K562 (cell line): ENCODE results near the gene WWOX. TPM values are rescaled to one million over a fixed set of nuclear protein-coding genes. Genes with fewer than 3 reads are reported as not detected.
A peak's percentile ranks its signal among the peaks of the same experiment; 100 is the strongest.

ENCODE experiments used
- ATAC-seq: fragments of 200-7000 bp; cut with Tn5 transposase; 3 replicates; pipeline ENCODE4 v1.9.1; 2020; ENCODE audit warnings: moderate library complexity
- BruUV-seq: library from RNA; stranded (reverse); fragments of 400-500 nt; replicated peaks from 2 replicates; lab custom pipeline; 2021; lab: Mats Ljungman, UMichigan
- CTCF ChIA-PET: fragments of 300-600 bp; formaldehyde crosslinking; extraction: SDS; loops from one replicate; lab custom pipeline; 2021; ENCODE audit warnings: low intra/inter-chr PET ratio; lab: Yijun Ruan, JAX
- POLR2A ChIA-PET: fragments of 300-600, 350-650 bp; sonication (Branson Sonifier 250); formaldehyde crosslinking; extraction: SDS; loops from one replicate; lab custom pipeline; 2021; ENCODE audit warnings: antibody characterized with exemption, inconsistent platforms; lab: Yijun Ruan, JAX
- DNase-seq, 4 experiments: peaks; one replicate each; pipeline versions ENCODE4 v3.0.0 to v3.0.0-alpha.2; 2011 to 2018; ENCODE audit warnings: low spot score in 3 of 4, mixed read lengths in 3 of 4; ENCODE audit errors: extremely low read depth in 1 of 4
- FAIRE-seq: peaks from 2 replicates; lab custom pipeline; 2011; peaks lifted over from hg19 to GRCh38; lab: Jason Lieb, UNC
- H2AFZ ChIP-seq: 2 replicates; pipeline ENCODE4 v1.6.0; 2011; ENCODE audit warnings: low read depth, low read length, control low read depth, inconsistent platforms
- H3K27ac ChIP-seq: fragments of 200-600 bp; 3 replicates; pipeline ENCODE4 v1.8.0; 2011; ENCODE audit warnings: low read depth, mild to moderate bottlenecking, control low read depth, inconsistent platforms, low read length, moderate library complexity, mixed read lengths; ENCODE audit errors: extremely low read depth
- H3K27me3 ChIP-seq, 2 experiments: fragments of 300-600 bp in 1 of 2; 2 replicates in 1 of 2; 3 replicates in 1 of 2; pipeline versions ENCODE4 v1.6.0 to v1.8.0; 2011; ENCODE audit warnings: inconsistent platforms in 2 of 2, low read length in 2 of 2, mild to moderate bottlenecking in 1 of 2, mixed read lengths in 1 of 2, moderate library complexity in 1 of 2; ENCODE audit not compliant: control insufficient read depth in 2 of 2, insufficient read depth in 2 of 2
- H3K36me3 ChIP-seq: fragments of 300-600 bp; 3 replicates; pipeline ENCODE4 v1.8.0; 2011; ENCODE audit warnings: mild to moderate bottlenecking, low read length, inconsistent platforms; ENCODE audit not compliant: control insufficient read depth, insufficient read depth
- H3K4me1 ChIP-seq, 2 experiments: fragments of 200-600 bp in 1 of 2; replicated peaks in 1 of 2; 2 replicates in 1 of 2; 3 replicates in 1 of 2; pipeline versions ENCODE4 v1.5.1 to v1.8.0; 2011; ENCODE audit warnings: inconsistent platforms in 2 of 2, low read length in 2 of 2, mild to moderate bottlenecking in 1 of 2, mixed read lengths in 1 of 2, moderate library complexity in 1 of 2; ENCODE audit not compliant: control insufficient read depth in 2 of 2, insufficient read depth in 2 of 2
- H3K4me2 ChIP-seq: 2 replicates; pipeline ENCODE4 v1.6.1; 2011; ENCODE audit warnings: low read length, control low read depth, inconsistent platforms, mixed read lengths; ENCODE audit not compliant: insufficient read depth
- H3K4me3 ChIP-seq: fragments of 200-600 bp; sonication (generic), shearing (Covaris generic); 2 replicates; pipeline ENCODE4 v1.5.1; 2016; ENCODE audit warnings: control low read depth, inconsistent platforms
- H3K79me2 ChIP-seq: fragments of 200-600 bp; 3 replicates; pipeline ENCODE4 v1.8.0; 2011; ENCODE audit warnings: low read length, inconsistent platforms; ENCODE audit not compliant: control insufficient read depth, insufficient read depth
- H3K9ac ChIP-seq, 2 experiments: 2 replicates each; pipeline versions ENCODE4 v1.6.0 to v1.6.1; 2011; ENCODE audit warnings: low read depth in 2 of 2, low read length in 2 of 2, control low read depth in 1 of 2, inconsistent platforms in 1 of 2, mild to moderate bottlenecking in 1 of 2, mixed read lengths in 1 of 2; ENCODE audit not compliant: insufficient read depth in 1 of 2
- H3K9me1 ChIP-seq: one replicate; pipeline ENCODE4 v1.6.0; 2011; ENCODE audit warnings: inconsistent platforms, mild to moderate bottlenecking, low read length, moderate library complexity; ENCODE audit not compliant: control insufficient read depth, insufficient read depth
- H3K9me3 ChIP-seq: replicated peaks from 2 replicates; pipeline ENCODE4 v1.5.1; 2011; ENCODE audit warnings: low read depth, low read length, inconsistent platforms; ENCODE audit not compliant: control insufficient read depth, insufficient read depth
- H4K20me1 ChIP-seq: replicated peaks from 2 replicates; pipeline ENCODE4 v1.6.1; 2011; ENCODE audit warnings: low read length, inconsistent platforms, mixed read lengths; ENCODE audit not compliant: control insufficient read depth, insufficient read depth
- ARNT ChIP-seq, 2 experiments: fragments of 450-650 bp; IDR thresholded peaks; 2 replicates each; pipeline ENCODE4 v1.6.1; 2016; ENCODE audit warnings: mild to moderate bottlenecking in 1 of 2
- CBX2 ChIP-seq: fragments of 200-600 bp; sonication (generic); IDR thresholded peaks from one replicate; pipeline ENCODE4 v1.6.1; 2012; ENCODE audit warnings: mild to moderate bottlenecking, low read length, inconsistent platforms; ENCODE audit not compliant: insufficient read depth, poor library complexity, severe bottlenecking
- GABPA ChIP-seq: fragments of 200-800 bp; sonication (Bioruptor generic); conservative IDR thresholded peaks from 2 replicates; pipeline ENCODE4 v1.6.1; 2016; ENCODE audit warnings: low read depth, missing genetic modification characterization, missing compliant biosample characterization
- TAF15 ChIP-seq: fragments of 200-400 bp; formaldehyde crosslinking; IDR thresholded peaks from 2 replicates; pipeline ENCODE4 v1.6.1; 2017; ENCODE audit warnings: mild to moderate bottlenecking, low read depth, low read length, moderate library complexity
- VEZF1 ChIP-seq: fragments of 200-800 bp; sonication (Bioruptor generic); IDR thresholded peaks from 2 replicates; pipeline ENCODE4 v1.6.1; 2017; ENCODE audit warnings: missing genetic modification characterization, missing compliant biosample characterization
- ZFP30 ChIP-seq: fragments of 250-450 bp; sonication (Bioruptor Pico); IDR thresholded peaks from 2 replicates; pipeline ENCODE4 v1.8.0; 2022; ENCODE audit warnings: moderate library complexity, mild to moderate bottlenecking, inconsistent platforms, borderline replicate concordance
- ZNF583 ChIP-seq: fragments of 250-450 bp; sonication (Bioruptor Pico); IDR thresholded peaks from 2 replicates; pipeline ENCODE4 v1.4.0; 2020
- WGBS: fragments of 100-300 bp; shearing (Covaris generic); methylation state at CpG from one replicate; pipeline ENCODE4 v1.1.6; 2016; ENCODE audit warnings: low coverage, mixed read lengths; ENCODE audit not compliant: insufficient coverage; ENCODE audit errors: missing lambda C conversion rate; 5-methylcytosine and 5-hydroxymethylcytosine counted together
- in situ Hi-C: fragments of 300-500 bp; cut with MboI; formaldehyde crosslinking; loops from 4 replicates; pipeline ENCODE4 v1.15.0; 2018; ENCODE audit warnings: inconsistent platforms, mixed read lengths
- intact Hi-C: fragments of 100-400 bp; cut with micrococcal nuclease; formaldehyde crosslinking; loops from 2 replicates; pipeline ENCODE4 v1.14.2; 2022
- polyA plus RNA-seq, 8 experiments: library from polyadenylated mRNA; depleted of rRNA in 4 of 8; stranded (reverse) in 5 of 8; unstranded in 3 of 8; fragments of >200 nt; fragmentation: Nextera tagmentation in 2 of 8; fragmentation: Illumina TruSeq in 1 of 8; extraction: Ambion mirVana in 2 of 8; extraction: Trizol in 1 of 8; gene quantifications; 2 replicates each; pipeline versions ENCODE4 v1.2.1 to v1.2.3, GENCODE V29; 2011 to 2014; ENCODE audit warnings: inconsistent platforms in 1 of 8, missing spikeins in 1 of 8
- total RNA-seq, 7 experiments: library from RNA; depleted of rRNA in 6 of 7; stranded (reverse); fragments of >200 nt in 6 of 7; fragmentation: Illumina TruSeq in 2 of 7; extraction: Trizol in 2 of 7; gene quantifications; 2 replicates each; pipeline versions ENCODE4 v1.2.1 to v1.2.3, GENCODE V29; 2011 to 2021; ENCODE audit warnings: low replicate concordance in 1 of 7
- TF ChIP-seq, protein P1 (sequence below), 2 experiments: fragments of 450-650 bp; formaldehyde crosslinking in 1 of 2; IDR thresholded peaks; 2 replicates each; pipeline versions ENCODE4 v1.4.0 to v1.6.1; 2014 to 2020; ENCODE audit warnings: mild to moderate bottlenecking in 2 of 2, borderline replicate concordance in 1 of 2, low read depth in 1 of 2
- TF ChIP-seq, protein P2 (sequence below), 2 experiments: fragments of 450-650 bp in 1 of 2; sonication (generic) in 1 of 2; formaldehyde crosslinking in 1 of 2; IDR thresholded peaks in 1 of 2; conservative IDR thresholded peaks in 1 of 2; 2 replicates each; pipeline versions ENCODE4 v1.6.1 to v1.8.1; 2016 to 2023; ENCODE audit warnings: mild to moderate bottlenecking in 2 of 2, moderate library complexity in 2 of 2, inconsistent platforms in 1 of 2, missing genetic modification reagents in 1 of 2

Gene WWOX
- total and polyA plus RNA-seq, 9 of the 15 experiments (the other 6 are each of a cell fraction or from before 2014, with no cell fraction given) = 1.6 to 22.7 (median 8.1) TPM

DNA sequence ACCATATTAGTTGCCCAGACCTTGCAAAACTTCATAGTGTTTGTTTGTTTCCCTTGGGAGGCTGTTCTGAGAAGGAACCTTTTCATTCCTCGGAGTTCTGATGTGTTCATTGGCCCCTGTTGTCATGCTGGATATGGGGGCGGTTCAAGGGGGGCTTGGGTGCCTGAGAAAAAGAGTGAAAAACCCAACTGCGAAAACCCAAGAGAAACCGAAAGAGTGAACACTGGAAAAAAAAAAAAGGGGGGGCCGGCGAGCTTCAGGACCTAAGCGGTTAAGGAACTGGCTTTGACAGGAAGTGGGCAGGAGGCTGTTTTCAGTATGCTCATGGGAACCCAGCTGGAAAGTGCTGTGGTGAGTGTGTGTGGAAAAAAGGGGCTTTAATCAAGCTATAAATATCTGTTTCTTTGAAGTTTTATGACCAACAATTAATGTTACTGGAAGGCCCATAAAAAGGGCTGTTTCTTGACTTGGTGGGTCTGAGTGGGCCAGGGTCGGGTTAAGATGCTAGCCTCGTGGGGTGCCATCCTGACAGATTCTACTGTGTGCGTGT, 990.4 kb downstream of the WWOX start:
- intact Hi-C loops = no loop called here
- Histone ChIP-seq H3K27me3 (peaks cover 6 to 38% of the 10 kb centered on the region in 2 experiments; a peak in 3 of 5 replicates), H3K27ac (no peak overlapping the region), H3K4me2 (no peak overlapping the region), H3K9me3 (no peaks in the 10 kb centered on the region), H3K4me3 (no peak overlapping the region), H4K20me1 (no peaks in the 10 kb centered on the region), H3K9ac (no peak overlapping the region), H2AFZ (no peak overlapping the region), H3K9me1 (no peaks in the 10 kb centered on the region), H3K36me3 (no peaks in the 10 kb centered on the region), H3K4me1 (no peaks in the 10 kb centered on the region; a peak in 1 of 5 replicates), H3K79me2 (no peaks in the 10 kb centered on the region)
- WGBS = 0% methylated on average over 10 of the region's 10 CpGs
- ATAC-seq (no peak), DNase-seq (no peak), FAIRE-seq (no peak)
- in situ Hi-C loops = no loop called here
- TF ChIP-seq CBX2 = no peak
- no peak for TF ChIP-seq TAF15
- TF ChIP-seq, protein P1, sequence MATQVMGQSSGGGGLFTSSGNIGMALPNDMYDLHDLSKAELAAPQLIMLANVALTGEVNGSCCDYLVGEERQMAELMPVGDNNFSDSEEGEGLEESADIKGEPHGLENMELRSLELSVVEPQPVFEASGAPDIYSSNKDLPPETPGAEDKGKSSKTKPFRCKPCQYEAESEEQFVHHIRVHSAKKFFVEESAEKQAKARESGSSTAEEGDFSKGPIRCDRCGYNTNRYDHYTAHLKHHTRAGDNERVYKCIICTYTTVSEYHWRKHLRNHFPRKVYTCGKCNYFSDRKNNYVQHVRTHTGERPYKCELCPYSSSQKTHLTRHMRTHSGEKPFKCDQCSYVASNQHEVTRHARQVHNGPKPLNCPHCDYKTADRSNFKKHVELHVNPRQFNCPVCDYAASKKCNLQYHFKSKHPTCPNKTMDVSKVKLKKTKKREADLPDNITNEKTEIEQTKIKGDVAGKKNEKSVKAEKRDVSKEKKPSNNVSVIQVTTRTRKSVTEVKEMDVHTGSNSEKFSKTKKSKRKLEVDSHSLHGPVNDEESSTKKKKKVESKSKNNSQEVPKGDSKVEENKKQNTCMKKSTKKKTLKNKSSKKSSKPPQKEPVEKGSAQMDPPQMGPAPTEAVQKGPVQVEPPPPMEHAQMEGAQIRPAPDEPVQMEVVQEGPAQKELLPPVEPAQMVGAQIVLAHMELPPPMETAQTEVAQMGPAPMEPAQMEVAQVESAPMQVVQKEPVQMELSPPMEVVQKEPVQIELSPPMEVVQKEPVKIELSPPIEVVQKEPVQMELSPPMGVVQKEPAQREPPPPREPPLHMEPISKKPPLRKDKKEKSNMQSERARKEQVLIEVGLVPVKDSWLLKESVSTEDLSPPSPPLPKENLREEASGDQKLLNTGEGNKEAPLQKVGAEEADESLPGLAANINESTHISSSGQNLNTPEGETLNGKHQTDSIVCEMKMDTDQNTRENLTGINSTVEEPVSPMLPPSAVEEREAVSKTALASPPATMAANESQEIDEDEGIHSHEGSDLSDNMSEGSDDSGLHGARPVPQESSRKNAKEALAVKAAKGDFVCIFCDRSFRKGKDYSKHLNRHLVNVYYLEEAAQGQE (IDR thresholded peaks at IDR 0.05; ENCODE audit: borderline replicate concordance) = no peak
- TF ChIP-seq, protein P1 (CRISPR knock-in tag; IDR thresholded peaks at IDR 0.05; ENCODE audit: low read depth) = no peak
- TF ChIP-seq, protein P2, sequence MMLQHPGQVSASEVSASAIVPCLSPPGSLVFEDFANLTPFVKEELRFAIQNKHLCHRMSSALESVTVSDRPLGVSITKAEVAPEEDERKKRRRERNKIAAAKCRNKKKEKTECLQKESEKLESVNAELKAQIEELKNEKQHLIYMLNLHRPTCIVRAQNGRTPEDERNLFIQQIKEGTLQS (IDR thresholded peaks at IDR 0.05) = no peak
- TF ChIP-seq, protein P2 (CRISPR knock-in tag; conservative IDR thresholded peaks at IDR 0.05) = no peak
- TF ChIP-seq GABPA (tag) = peak; percentile 50
- TF ChIP-seq ZNF583 (CRISPR knock-in tag) = no peak
- TF ChIP-seq ZFP30 (CRISPR knock-in tag) = no peak
- TF ChIP-seq ARNT (IDR thresholded peaks at IDR 0.05) = no peak
- peak; percentile 67 for TF ChIP-seq VEZF1 (CRISPR knock-in tag)
- BruUV-seq = no TSS peak
- POLR2A ChIA-PET = no interaction called here
- CTCF ChIA-PET = no interaction called here
